GM12878 (cell line): ENCODE results near the gene EOMES. TPM values are rescaled to one million over a fixed set of nuclear protein-coding genes. Genes with fewer than 3 reads are reported as not detected.

Experiments used
- ATF7 ChIP-seq: fragments of 450-650 bp; IDR thresholded peaks from 2 replicates; pipeline ENCODE4 v1.6.1; 2016; ENCODE audit warnings: low read depth, mild to moderate bottlenecking
- BHLHE40 ChIP-seq, 2 experiments: fragments of 450-650 bp in 1 of 2; IDR thresholded peaks; 2 replicates each; pipeline ENCODE4 v1.6.1; 2011 to 2017; ENCODE audit warnings: low read depth in 2 of 2, borderline replicate concordance in 1 of 2, improper control_type of control experiment in 1 of 2, low read length in 1 of 2, mild to moderate bottlenecking in 1 of 2
- CEBPB ChIP-seq, 2 experiments: fragments of 150-350 bp in 1 of 2; IDR thresholded peaks; 2 replicates each; pipeline ENCODE4 v1.6.1; 2012 to 2014; ENCODE audit warnings: low read depth in 2 of 2, low read length in 2 of 2, borderline replicate concordance in 1 of 2, inconsistent platforms in 1 of 2
- MTA2 ChIP-seq: fragments of 450-650 bp; IDR thresholded peaks from 2 replicates; pipeline ENCODE4 v1.6.1; 2016; ENCODE audit warnings: low read depth, mild to moderate bottlenecking, moderate library complexity
- NBN ChIP-seq: fragments of 450-650 bp; IDR thresholded peaks from 2 replicates; pipeline ENCODE4 v1.6.1; 2016
- NFYB ChIP-seq: IDR thresholded peaks from 2 replicates; pipeline ENCODE4 v1.6.1; 2011; ENCODE audit warnings: low read depth, mild to moderate bottlenecking, low read length, improper control_type of control experiment, moderate library complexity; ENCODE audit not compliant: insufficient read depth
- POU2F2 ChIP-seq: IDR thresholded peaks from 3 replicates; pipeline ENCODE4 v1.6.1; 2011; ENCODE audit warnings: low read depth, mild to moderate bottlenecking, low read length, borderline replicate concordance
- RAD51 ChIP-seq: fragments of 450-650 bp; IDR thresholded peaks from 2 replicates; pipeline ENCODE4 v1.6.1; 2016; ENCODE audit warnings: moderate library complexity, mild to moderate bottlenecking, inconsistent platforms
- SMAD5 ChIP-seq: IDR thresholded peaks from 2 replicates; pipeline ENCODE4 v1.6.1; 2016; ENCODE audit warnings: antibody characterized with exemption, low read depth
- SPI1 ChIP-seq: IDR thresholded peaks from 2 replicates; pipeline ENCODE4 v1.6.1; 2011; ENCODE audit warnings: low read depth, mild to moderate bottlenecking, low read length, moderate library complexity, borderline replicate concordance; ENCODE audit not compliant: insufficient read depth
- polyA plus RNA-seq, 11 experiments: library from polyadenylated mRNA; depleted of rRNA in 4 of 11; unstranded in 6 of 11; stranded (reverse) in 5 of 11; fragments of >200 nt; fragmentation: Nextera tagmentation in 4 of 11; fragmentation: Illumina TruSeq in 1 of 11; extraction: Ambion mirVana in 4 of 11; extraction: Trizol in 1 of 11; gene quantifications; 1 replicate in 1 of 11; 2 replicates in 10 of 11; pipeline versions ENCODE4 v1.2.1 to v1.2.3, GENCODE V29; 2011 to 2016; ENCODE audit warnings: inconsistent platforms in 2 of 11, missing spikeins in 2 of 11, low read depth in 1 of 11
- total RNA-seq, 4 experiments: library from RNA; depleted of rRNA in 3 of 4; stranded (reverse); fragments of >200 nt in 3 of 4; fragmentation: Illumina TruSeq in 1 of 4; extraction: Trizol in 1 of 4; gene quantifications; 2 replicates each; pipeline versions ENCODE4 v1.2.1 to v1.2.3, GENCODE V29; 2013 to 2021
- TF ChIP-seq, protein P1 (sequence below): IDR thresholded peaks from 2 replicates; pipeline ENCODE4 v1.6.1; 2012; ENCODE audit warnings: low read depth, low read length, improper control_type of control experiment
- TF ChIP-seq, protein P2 (sequence below): fragments of 450-650 bp; IDR thresholded peaks from 2 replicates; pipeline ENCODE4 v1.6.1; 2017; ENCODE audit warnings: low read depth, mild to moderate bottlenecking, moderate library complexity
- TF ChIP-seq, protein P3 (sequence below): IDR thresholded peaks from 2 replicates; pipeline ENCODE4 v1.6.1; 2012; ENCODE audit warnings: low read length, inconsistent platforms
- TF ChIP-seq, protein P4 (sequence below): fragments of 450-650 bp; IDR thresholded peaks from 2 replicates; pipeline ENCODE4 v1.6.1; 2017; ENCODE audit warnings: mild to moderate bottlenecking, moderate library complexity

EOMES gene
- total and polyA plus RNA-seq, 10 of the 15 experiments (the other 5 are each of a cell fraction or from before 2014, with no cell fraction given): 1.5 to 178 (median 4.5) TPM

DNA sequence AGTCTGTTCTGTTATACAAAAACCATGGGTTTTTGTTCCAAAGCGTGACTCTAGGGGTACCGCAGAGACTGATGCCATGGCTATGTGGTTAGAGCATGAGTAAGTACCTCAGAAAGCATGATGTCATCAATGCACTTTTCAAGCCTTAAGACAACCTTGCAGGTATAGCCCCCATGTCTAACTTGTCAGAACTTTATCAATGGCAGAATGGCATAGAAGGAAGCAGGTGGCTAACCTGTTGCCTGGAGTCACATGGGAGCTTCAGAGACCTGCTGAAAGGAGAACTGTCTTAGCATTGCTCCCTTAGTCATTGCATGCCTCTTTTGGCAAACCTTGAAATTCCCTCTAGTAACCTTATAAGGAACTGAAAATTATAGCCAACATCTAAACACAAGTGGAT is 52.5 kb downstream of the EOMES start (continued):
- TF ChIP-seq, protein P1, sequence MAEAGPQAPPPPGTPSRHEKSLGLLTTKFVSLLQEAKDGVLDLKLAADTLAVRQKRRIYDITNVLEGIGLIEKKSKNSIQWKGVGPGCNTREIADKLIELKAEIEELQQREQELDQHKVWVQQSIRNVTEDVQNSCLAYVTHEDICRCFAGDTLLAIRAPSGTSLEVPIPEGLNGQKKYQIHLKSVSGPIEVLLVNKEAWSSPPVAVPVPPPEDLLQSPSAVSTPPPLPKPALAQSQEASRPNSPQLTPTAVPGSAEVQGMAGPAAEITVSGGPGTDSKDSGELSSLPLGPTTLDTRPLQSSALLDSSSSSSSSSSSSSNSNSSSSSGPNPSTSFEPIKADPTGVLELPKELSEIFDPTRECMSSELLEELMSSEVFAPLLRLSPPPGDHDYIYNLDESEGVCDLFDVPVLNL: no peak
- TF ChIP-seq, protein P2, sequence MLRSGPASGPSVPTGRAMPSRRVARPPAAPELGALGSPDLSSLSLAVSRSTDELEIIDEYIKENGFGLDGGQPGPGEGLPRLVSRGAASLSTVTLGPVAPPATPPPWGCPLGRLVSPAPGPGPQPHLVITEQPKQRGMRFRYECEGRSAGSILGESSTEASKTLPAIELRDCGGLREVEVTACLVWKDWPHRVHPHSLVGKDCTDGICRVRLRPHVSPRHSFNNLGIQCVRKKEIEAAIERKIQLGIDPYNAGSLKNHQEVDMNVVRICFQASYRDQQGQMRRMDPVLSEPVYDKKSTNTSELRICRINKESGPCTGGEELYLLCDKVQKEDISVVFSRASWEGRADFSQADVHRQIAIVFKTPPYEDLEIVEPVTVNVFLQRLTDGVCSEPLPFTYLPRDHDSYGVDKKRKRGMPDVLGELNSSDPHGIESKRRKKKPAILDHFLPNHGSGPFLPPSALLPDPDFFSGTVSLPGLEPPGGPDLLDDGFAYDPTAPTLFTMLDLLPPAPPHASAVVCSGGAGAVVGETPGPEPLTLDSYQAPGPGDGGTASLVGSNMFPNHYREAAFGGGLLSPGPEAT: peak; percentile 37; the same call in 1 of the 2 replicates
- TF ChIP-seq SPI1 (peak; percentile 74; the same call in 1 of the 2 replicates), SMAD5 (no peak), NBN (peak; percentile 27; the same call in 1 of the 2 replicates), CEBPB (IDR thresholded peaks at IDR 0.05; ENCODE audit: borderline replicate concordance in 1 of 2, low read depth in 2 of 2, low read length in 2 of 2) (no peak), MTA2 (peak; percentile 51; the same call in 1 of the 2 replicates), NFYB (no peak), RAD51 (peak; percentile 80), ATF7 (peak; percentile 98), BHLHE40 (IDR thresholded peaks at IDR 0.05; ENCODE audit: borderline replicate concordance in 1 of 2, low read depth in 2 of 2, low read length in 1 of 2) (peak in 1 of 2 experiments; percentile 65; a peak in 2 of 4 replicates), POU2F2 (no peak)
- TF ChIP-seq, protein P3, sequence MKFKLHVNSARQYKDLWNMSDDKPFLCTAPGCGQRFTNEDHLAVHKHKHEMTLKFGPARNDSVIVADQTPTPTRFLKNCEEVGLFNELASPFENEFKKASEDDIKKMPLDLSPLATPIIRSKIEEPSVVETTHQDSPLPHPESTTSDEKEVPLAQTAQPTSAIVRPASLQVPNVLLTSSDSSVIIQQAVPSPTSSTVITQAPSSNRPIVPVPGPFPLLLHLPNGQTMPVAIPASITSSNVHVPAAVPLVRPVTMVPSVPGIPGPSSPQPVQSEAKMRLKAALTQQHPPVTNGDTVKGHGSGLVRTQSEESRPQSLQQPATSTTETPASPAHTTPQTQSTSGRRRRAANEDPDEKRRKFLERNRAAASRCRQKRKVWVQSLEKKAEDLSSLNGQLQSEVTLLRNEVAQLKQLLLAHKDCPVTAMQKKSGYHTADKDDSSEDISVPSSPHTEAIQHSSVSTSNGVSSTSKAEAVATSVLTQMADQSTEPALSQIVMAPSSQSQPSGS: 0 out of 2 replicates have a peak, but pooled peaks have one; percentile 31
- TF ChIP-seq, protein P4, sequence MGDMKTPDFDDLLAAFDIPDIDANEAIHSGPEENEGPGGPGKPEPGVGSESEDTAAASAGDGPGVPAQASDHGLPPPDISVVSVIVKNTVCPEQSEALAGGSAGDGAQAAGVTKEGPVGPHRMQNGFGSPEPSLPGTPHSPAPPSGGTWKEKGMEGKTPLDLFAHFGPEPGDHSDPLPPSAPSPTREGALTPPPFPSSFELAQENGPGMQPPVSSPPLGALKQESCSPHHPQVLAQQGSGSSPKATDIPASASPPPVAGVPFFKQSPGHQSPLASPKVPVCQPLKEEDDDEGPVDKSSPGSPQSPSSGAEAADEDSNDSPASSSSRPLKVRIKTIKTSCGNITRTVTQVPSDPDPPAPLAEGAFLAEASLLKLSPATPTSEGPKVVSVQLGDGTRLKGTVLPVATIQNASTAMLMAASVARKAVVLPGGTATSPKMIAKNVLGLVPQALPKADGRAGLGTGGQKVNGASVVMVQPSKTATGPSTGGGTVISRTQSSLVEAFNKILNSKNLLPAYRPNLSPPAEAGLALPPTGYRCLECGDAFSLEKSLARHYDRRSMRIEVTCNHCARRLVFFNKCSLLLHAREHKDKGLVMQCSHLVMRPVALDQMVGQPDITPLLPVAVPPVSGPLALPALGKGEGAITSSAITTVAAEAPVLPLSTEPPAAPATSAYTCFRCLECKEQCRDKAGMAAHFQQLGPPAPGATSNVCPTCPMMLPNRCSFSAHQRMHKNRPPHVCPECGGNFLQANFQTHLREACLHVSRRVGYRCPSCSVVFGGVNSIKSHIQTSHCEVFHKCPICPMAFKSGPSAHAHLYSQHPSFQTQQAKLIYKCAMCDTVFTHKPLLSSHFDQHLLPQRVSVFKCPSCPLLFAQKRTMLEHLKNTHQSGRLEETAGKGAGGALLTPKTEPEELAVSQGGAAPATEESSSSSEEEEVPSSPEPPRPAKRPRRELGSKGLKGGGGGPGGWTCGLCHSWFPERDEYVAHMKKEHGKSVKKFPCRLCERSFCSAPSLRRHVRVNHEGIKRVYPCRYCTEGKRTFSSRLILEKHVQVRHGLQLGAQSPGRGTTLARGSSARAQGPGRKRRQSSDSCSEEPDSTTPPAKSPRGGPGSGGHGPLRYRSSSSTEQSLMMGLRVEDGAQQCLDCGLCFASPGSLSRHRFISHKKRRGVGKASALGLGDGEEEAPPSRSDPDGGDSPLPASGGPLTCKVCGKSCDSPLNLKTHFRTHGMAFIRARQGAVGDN: peak; percentile 82; the same call in 1 of the 2 replicates
